ENCODE data around the gene COPS6.
A peak's percentile ranks its signal among the peaks of the same experiment; 100 is the strongest.

COPS6 gene

DNA sequence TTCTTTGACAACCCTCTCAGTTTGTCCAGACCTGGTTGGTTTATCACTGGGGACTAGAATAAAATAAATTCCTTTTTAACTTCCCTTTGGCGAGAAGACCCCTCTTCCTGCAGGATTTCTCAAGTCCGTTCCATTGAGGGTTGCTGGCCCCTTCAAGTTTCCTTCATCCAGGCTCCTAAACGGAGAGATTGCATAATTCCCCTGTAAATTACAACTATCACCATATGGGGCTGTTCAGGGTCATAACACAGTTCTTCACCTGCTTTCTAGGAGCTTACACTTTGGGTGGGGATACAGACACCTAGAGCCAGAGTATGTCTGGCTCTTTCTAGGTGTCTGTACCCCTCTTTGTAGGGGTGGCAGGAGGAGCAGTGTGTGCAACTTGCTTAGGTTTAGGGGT is 3.3 kb upstream of the COPS6 start:
- Histone ChIP-seq H3K27me3 (ENCODE audit: control insufficient read depth in 1 of 2, insufficient read depth in 1 of 2, low read length in 2 of 2) (no peaks in the 10 kb centered on the region), H3K9me3 (ENCODE audit: control insufficient read depth, low read length) (no peaks in the 10 kb centered on the region), H3K36me3 (ENCODE audit: control insufficient read depth in 1 of 2, insufficient read depth in 2 of 2, low read depth in 1 of 2, low read length in 2 of 2) (peaks cover 3 to 4% of the 10 kb centered on the region in 2 experiments), H2BK120ac (ENCODE audit: low read depth, low read length) (peak overlapping the region; percentile 80), H3K79me1 (replicated peaks; ENCODE audit: low read length, poor library complexity, severe bottlenecking) (peaks cover 5% of the 10 kb centered on the region), H3K27ac (ENCODE audit: low read length, poor library complexity, severe bottlenecking) (no peak overlapping the region), H2BK12ac (ENCODE audit: low read length in 2 of 2) (peak overlapping the region; percentile 98 to 99), H4K8ac (ENCODE audit: low read length) (peak overlapping the region; percentile 83), H3K23ac (ENCODE audit: low read length in 2 of 2) (no peak overlapping the region), H2AK5ac (ENCODE audit: low read length, severe bottlenecking) (no peak overlapping the region), H3K4ac (ENCODE audit: low read depth in 1 of 2, low read length in 2 of 2) (peak overlapping the region; percentile 82 to 85), H3K4me1 (ENCODE audit: control insufficient read depth, insufficient read depth, low read depth, low read length) (peaks cover 9% of the 10 kb centered on the region), H2BK15ac (ENCODE audit: low read depth, poor library complexity, severe bottlenecking) (no peak overlapping the region), H3K14ac (ENCODE audit: low read length in 2 of 2) (no peak overlapping the region), H3K4me2 (ENCODE audit: low read length, poor library complexity, severe bottlenecking) (no peak overlapping the region), H3K4me3 (ENCODE audit: insufficient read depth in 1 of 2, low read depth in 1 of 2, low read length in 2 of 2) (no peak overlapping the region), H2AFZ (ENCODE audit: low read depth, low read length) (no peak overlapping the region), H4K91ac (ENCODE audit: low read length) (peak overlapping the region; percentile 76), H2BK5ac (ENCODE audit: low read depth, low read length, poor library complexity, severe bottlenecking) (no peak overlapping the region), H3K18ac (ENCODE audit: low read depth in 1 of 2, low read length in 2 of 2) (peak overlapping the region; percentile 92 to 95), H3K9ac (ENCODE audit: low read length) (no peak overlapping the region)
- 43% methylated on average over 3 of the region's 3 CpGs for WGBS
- no peak for DNase-seq

DNA sequence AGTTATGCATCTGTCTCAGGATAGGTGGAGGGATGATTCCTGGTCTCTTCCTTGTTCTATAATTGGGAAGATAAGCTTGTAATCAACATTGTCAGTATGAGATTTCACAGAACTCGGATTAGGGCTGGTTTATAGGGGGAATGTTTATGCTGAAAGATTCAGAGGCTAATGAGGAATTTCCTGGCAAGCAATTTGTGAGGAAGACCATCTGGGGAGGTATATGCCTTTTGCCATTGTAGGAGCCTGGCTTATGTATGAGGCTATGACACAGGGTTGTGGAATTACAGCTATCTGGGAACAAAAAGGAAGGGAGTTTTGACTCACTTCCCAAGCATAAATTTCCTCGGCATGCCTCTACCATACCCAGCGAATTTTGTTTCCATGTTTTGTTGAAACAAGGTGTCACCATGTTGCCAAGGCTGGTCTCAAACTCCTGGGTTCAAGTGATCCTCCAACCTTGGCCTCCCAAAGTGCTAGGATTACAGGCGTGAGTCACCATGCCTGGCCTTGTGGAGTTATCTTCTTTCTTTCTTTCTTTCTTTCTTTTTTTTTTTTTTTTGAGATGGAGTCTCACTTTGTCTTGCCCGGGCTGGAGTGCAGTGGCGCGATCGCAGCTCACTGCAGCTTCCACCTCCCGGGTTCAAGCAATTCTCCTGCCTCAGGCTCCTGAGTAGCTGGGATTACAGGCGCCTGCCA is 1.6 kb upstream of the COPS6 start:
- H2BK15ac ChIP-seq (ENCODE audit: low read depth, poor library complexity, severe bottlenecking) = no peak overlapping the region
- H3K18ac ChIP-seq (ENCODE audit: low read depth in 1 of 2, low read length in 2 of 2) = peak overlapping the region in 1 of 2 experiments; percentile 71
- no peaks in the 10 kb centered on the region for H3K27me3 ChIP-seq (ENCODE audit: control insufficient read depth in 1 of 2, insufficient read depth in 1 of 2, low read length in 2 of 2)
- H2BK120ac ChIP-seq (ENCODE audit: low read depth, low read length) = peak overlapping the region; percentile 75
- peak overlapping the region; percentile 81 for H4K91ac ChIP-seq (ENCODE audit: low read length)
- no peaks in the 10 kb centered on the region for H3K9me3 ChIP-seq (ENCODE audit: control insufficient read depth, low read length)
- no peak overlapping the region for H2BK12ac ChIP-seq (ENCODE audit: low read length in 2 of 2)
- H2AFZ ChIP-seq (ENCODE audit: low read depth, low read length) = no peak overlapping the region
- no peak overlapping the region for H3K14ac ChIP-seq (ENCODE audit: low read length in 2 of 2)
- H3K27ac ChIP-seq (ENCODE audit: low read length, poor library complexity, severe bottlenecking) = peak overlapping the region; percentile 77
- no peak overlapping the region for H3K4me3 ChIP-seq (ENCODE audit: insufficient read depth in 1 of 2, low read depth in 1 of 2, low read length in 2 of 2)
- peaks cover 11% of the 10 kb centered on the region for H3K79me1 ChIP-seq (replicated peaks; ENCODE audit: low read length, poor library complexity, severe bottlenecking)
- 19% methylated on average over 9 of the region's 10 CpGs for WGBS
- no peak overlapping the region for H3K23ac ChIP-seq (ENCODE audit: low read length in 2 of 2)
- H2AK5ac ChIP-seq (ENCODE audit: low read length, severe bottlenecking) = no peak overlapping the region
- no peak overlapping the region for H3K4me2 ChIP-seq (ENCODE audit: low read length, poor library complexity, severe bottlenecking)
- peaks cover 11% of the 10 kb centered on the region for H3K4me1 ChIP-seq (ENCODE audit: control insufficient read depth, insufficient read depth, low read depth, low read length)
- peak; percentile 100 for DNase-seq
- H3K9ac ChIP-seq (ENCODE audit: low read length) = peak overlapping the region; percentile 96
- H4K8ac ChIP-seq (ENCODE audit: low read length) = peak overlapping the region; percentile 48
- H3K4ac ChIP-seq (ENCODE audit: low read depth in 1 of 2, low read length in 2 of 2) = peak overlapping the region; percentile 27 to 85
- peaks cover 18 to 20% of the 10 kb centered on the region in 2 experiments for H3K36me3 ChIP-seq (ENCODE audit: control insufficient read depth in 1 of 2, insufficient read depth in 2 of 2, low read depth in 1 of 2, low read length in 2 of 2)
- H2BK5ac ChIP-seq (ENCODE audit: low read depth, low read length, poor library complexity, severe bottlenecking) = no peak overlapping the region

DNA sequence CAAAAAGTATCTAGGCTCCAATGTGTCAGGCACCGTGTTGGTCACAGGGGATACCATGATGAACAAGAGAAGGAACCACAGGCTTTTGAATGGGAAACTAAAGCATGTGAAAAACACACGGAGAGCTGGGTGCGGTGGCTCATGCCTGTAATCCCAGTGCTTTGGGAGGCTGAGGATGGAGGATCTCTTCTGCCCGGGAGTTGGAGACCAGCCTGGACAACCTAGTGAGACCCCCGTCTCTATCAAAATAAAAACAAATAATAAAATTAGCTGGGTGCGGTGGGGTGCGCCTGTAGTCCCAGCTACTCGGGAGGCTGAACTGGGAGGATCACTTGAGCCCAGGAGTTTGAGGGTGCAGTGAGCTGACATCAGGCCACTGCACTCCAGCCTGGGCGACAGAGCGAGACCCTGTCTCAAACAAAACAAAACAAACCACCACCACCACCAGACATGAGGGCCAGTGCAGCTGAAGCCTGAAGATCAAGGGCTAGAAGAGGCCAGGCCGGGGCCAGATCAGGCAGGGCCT is 611 bp upstream of the COPS6 start:
- Histone ChIP-seq H3K18ac (ENCODE audit: low read depth in 1 of 2, low read length in 2 of 2) (peak overlapping the region; percentile 87), H3K9me3 (ENCODE audit: control insufficient read depth, low read length) (no peaks in the 10 kb centered on the region), H4K8ac (ENCODE audit: low read length) (peak overlapping the region; percentile 97), H2AFZ (ENCODE audit: low read depth, low read length) (no peak overlapping the region), H2BK5ac (ENCODE audit: low read depth, low read length, poor library complexity, severe bottlenecking) (no peak overlapping the region), H2BK12ac (ENCODE audit: low read length in 2 of 2) (peak overlapping the region; percentile 66 to 93), H3K23ac (ENCODE audit: low read length in 2 of 2) (no peak overlapping the region), H3K79me1 (replicated peaks; ENCODE audit: low read length, poor library complexity, severe bottlenecking) (peaks cover 13% of the 10 kb centered on the region), H3K4me1 (ENCODE audit: control insufficient read depth, insufficient read depth, low read depth, low read length) (peaks cover 8% of the 10 kb centered on the region), H2BK120ac (ENCODE audit: low read depth, low read length) (peak overlapping the region; percentile 75), H3K27ac (ENCODE audit: low read length, poor library complexity, severe bottlenecking) (peak overlapping the region; percentile 33), H3K4me2 (ENCODE audit: low read length, poor library complexity, severe bottlenecking) (peak overlapping the region; percentile 55), H2BK15ac (ENCODE audit: low read depth, poor library complexity, severe bottlenecking) (no peak overlapping the region), H4K91ac (ENCODE audit: low read length) (peak overlapping the region; percentile 97), H3K27me3 (ENCODE audit: control insufficient read depth in 1 of 2, insufficient read depth in 1 of 2, low read length in 2 of 2) (no peaks in the 10 kb centered on the region), H3K14ac (ENCODE audit: low read length in 2 of 2) (no peak overlapping the region), H3K9ac (ENCODE audit: low read length) (peak overlapping the region; percentile 96), H3K4me3 (ENCODE audit: insufficient read depth in 1 of 2, low read depth in 1 of 2, low read length in 2 of 2) (peak overlapping the region; percentile 85 to 97), H3K4ac (ENCODE audit: low read depth in 1 of 2, low read length in 2 of 2) (peak overlapping the region; percentile 85 to 94), H3K36me3 (ENCODE audit: control insufficient read depth in 1 of 2, insufficient read depth in 2 of 2, low read depth in 1 of 2, low read length in 2 of 2) (peaks cover 27 to 29% of the 10 kb centered on the region in 2 experiments), H2AK5ac (ENCODE audit: low read length, severe bottlenecking) (no peak overlapping the region)
- WGBS = 80% methylated on average over 8 of the region's 11 CpGs
- DNase-seq = no peak

DNA sequence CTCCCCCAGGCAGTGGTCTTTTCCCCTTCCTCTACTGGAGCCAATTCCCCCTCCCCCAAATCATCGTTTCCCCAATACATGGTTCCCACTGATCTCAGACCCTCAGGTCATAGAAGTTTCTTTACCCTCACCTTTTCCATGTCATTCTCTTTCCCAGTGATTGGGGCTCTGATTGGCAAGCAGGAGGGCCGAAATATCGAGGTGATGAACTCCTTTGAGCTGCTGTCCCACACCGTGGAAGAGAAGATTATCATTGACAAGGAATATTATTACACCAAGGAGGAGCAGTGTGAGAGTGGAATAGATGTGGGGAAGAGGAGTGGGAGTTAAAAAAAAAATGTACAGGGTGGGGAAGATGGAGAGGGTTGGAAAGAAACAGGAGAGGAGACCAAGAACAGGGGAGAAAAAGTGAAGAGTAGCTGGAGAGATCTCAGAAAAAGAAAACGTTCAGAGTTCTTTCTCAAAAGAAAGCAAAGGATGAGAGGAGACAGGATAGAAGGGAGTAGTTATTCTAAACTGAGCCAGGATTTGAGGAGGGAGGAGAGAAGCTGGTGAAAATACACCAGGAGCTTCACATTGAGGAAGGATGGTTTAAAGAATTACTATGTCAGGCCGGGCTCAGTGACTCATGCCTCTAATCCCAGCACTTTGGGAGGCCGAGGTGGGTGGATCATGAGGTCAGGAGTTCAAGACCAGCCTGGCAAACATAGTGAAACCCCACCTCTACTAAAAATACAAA is 858 bp downstream of the COPS6 start:
- Histone ChIP-seq H3K4ac (ENCODE audit: low read depth in 1 of 2, low read length in 2 of 2) (peak overlapping the region; percentile 76 to 93), H2AFZ (ENCODE audit: low read depth, low read length) (no peak overlapping the region), H3K27ac (ENCODE audit: low read length, poor library complexity, severe bottlenecking) (peak overlapping the region; percentile 65), H2BK120ac (ENCODE audit: low read depth, low read length) (peak overlapping the region; percentile 88), H3K4me1 (ENCODE audit: control insufficient read depth, insufficient read depth, low read depth, low read length) (peaks cover 8% of the 10 kb centered on the region), H2BK12ac (ENCODE audit: low read length in 2 of 2) (peak overlapping the region; percentile 46 to 79), H3K27me3 (ENCODE audit: control insufficient read depth in 1 of 2, insufficient read depth in 1 of 2, low read length in 2 of 2) (no peaks in the 10 kb centered on the region), H3K36me3 (ENCODE audit: control insufficient read depth in 1 of 2, insufficient read depth in 2 of 2, low read depth in 1 of 2, low read length in 2 of 2) (peaks cover 38 to 44% of the 10 kb centered on the region in 2 experiments), H3K4me3 (ENCODE audit: insufficient read depth in 1 of 2, low read depth in 1 of 2, low read length in 2 of 2) (peak overlapping the region; percentile 85 to 97), H3K9ac (ENCODE audit: low read length) (peak overlapping the region; percentile 96), H4K91ac (ENCODE audit: low read length) (peak overlapping the region; percentile 94), H3K79me1 (replicated peaks; ENCODE audit: low read length, poor library complexity, severe bottlenecking) (peaks cover 14% of the 10 kb centered on the region), H3K9me3 (ENCODE audit: control insufficient read depth, low read length) (no peaks in the 10 kb centered on the region), H2BK15ac (ENCODE audit: low read depth, poor library complexity, severe bottlenecking) (peak overlapping the region; percentile 96), H4K8ac (ENCODE audit: low read length) (peak overlapping the region; percentile 97), H3K18ac (ENCODE audit: low read depth in 1 of 2, low read length in 2 of 2) (peak overlapping the region; percentile 89 to 93), H3K4me2 (ENCODE audit: low read length, poor library complexity, severe bottlenecking) (peak overlapping the region; percentile 90), H2AK5ac (ENCODE audit: low read length, severe bottlenecking) (no peak overlapping the region), H3K23ac (ENCODE audit: low read length in 2 of 2) (peak overlapping the region in 1 of 2 experiments; percentile 87), H3K14ac (ENCODE audit: low read length in 2 of 2) (no peak overlapping the region), H2BK5ac (ENCODE audit: low read depth, low read length, poor library complexity, severe bottlenecking) (no peak overlapping the region)
- WGBS = 22% methylated on average over 5 of the region's 7 CpGs
- peak; percentile 58 for DNase-seq
